Measurements from ENCODE around the gene COL4A1. TPM values are rescaled to one million over a fixed set of nuclear protein-coding genes. Genes with fewer than 3 reads are reported as not detected.
A peak's percentile ranks its signal among the peaks of the same experiment; 100 is the strongest.

COL4A1 gene
- total and polyA plus RNA-seq, 12 donors: 83.3 to 342 (median 147) TPM

DNA sequence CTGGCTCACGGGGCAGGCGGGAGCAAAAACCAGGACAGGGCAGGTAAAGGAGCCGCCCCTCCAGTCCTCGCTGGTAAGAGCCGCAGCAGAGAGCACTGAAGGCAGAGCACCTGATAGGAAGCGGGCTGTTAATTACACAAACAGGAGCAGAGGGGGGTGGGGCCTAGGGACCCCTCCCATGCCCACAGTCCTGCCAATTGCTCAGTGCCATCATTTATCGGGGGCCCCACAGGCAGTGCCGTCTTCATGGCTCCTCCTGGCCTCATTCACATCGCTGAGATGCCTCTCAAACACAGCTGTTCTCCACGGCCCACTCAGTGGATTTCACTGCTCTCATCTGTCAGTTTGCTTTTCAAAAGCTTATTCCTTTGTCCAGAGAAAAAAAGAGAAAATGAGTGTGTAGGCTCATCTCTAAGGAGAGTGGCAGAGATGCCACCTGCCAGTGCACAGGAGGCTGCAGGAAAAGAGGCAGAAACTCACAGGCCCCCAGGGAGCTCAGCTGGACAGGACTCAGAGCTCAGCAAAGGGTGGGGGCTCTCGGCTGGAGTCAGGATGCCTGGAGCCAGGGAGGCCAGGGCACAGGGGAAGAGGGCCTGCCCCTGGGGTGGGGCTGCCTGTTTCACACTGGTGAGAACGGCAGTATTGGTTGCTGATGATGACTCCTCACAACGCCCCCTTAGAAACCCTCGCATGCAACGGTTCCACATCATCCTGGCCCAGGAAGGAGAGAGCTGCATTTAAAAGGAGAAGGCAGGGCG, 174.6 kb downstream of the COL4A1 start:
- Histone ChIP-seq H3K36me3 (no peaks in the 10 kb centered on the region), H3K9me3 (no peaks in the 10 kb centered on the region), H3K4me1 (peaks cover under 1 to 58% (median 18%) of the 10 kb centered on the region in 9 donors), H3K4me3 (no peak overlapping the region), H3K27ac (peak overlapping the region in 3 of 10 donors; percentile 35 to 91 (median 86)), H3K27me3 (no peaks in the 10 kb centered on the region)
- ATAC-seq (no peak), DNase-seq (no peak)
- intact Hi-C loops (cut with DNase I): loop anchor here in 4 of 10 donors (10.0 kb wide), 2 partner anchors 348 to 888 kb away; partner anchors contain the start of gene IRS2 (in 3 of the 4)
- TF ChIP-seq, protein P1, sequence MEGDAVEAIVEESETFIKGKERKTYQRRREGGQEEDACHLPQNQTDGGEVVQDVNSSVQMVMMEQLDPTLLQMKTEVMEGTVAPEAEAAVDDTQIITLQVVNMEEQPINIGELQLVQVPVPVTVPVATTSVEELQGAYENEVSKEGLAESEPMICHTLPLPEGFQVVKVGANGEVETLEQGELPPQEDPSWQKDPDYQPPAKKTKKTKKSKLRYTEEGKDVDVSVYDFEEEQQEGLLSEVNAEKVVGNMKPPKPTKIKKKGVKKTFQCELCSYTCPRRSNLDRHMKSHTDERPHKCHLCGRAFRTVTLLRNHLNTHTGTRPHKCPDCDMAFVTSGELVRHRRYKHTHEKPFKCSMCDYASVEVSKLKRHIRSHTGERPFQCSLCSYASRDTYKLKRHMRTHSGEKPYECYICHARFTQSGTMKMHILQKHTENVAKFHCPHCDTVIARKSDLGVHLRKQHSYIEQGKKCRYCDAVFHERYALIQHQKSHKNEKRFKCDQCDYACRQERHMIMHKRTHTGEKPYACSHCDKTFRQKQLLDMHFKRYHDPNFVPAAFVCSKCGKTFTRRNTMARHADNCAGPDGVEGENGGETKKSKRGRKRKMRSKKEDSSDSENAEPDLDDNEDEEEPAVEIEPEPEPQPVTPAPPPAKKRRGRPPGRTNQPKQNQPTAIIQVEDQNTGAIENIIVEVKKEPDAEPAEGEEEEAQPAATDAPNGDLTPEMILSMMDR (IDR thresholded peaks at IDR 0.05): no peak
- WGBS, 2 donors: 64 to 70% methylated on average over 16 of the region's 16 CpGs

DNA sequence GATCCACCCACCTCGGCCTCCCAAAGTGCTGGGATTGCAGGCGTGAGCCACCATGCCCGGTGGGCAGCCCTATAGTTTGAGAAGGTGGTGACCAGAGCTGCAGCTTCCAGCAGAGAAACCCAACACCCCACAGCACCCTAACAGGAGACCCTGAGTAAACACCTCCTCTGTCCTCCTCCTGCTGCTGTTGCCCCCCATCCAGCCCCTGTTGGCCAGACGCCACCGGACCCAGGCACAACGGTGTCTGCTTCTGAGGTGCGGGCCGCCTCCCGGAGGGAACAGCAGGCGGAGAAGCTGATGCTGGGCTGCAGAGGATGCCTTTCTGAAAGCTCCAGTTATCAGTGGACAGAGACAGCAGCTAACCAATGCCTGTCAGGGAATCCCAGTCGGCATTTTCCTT, 175.5 kb downstream of the COL4A1 start:
- intact Hi-C loops (cut with DNase I): loop anchor here in 4 of 10 donors (10.0 kb wide), 2 partner anchors 347 to 887 kb away; partner anchors contain the start of gene IRS2 (in 3 of the 4)

DNA sequence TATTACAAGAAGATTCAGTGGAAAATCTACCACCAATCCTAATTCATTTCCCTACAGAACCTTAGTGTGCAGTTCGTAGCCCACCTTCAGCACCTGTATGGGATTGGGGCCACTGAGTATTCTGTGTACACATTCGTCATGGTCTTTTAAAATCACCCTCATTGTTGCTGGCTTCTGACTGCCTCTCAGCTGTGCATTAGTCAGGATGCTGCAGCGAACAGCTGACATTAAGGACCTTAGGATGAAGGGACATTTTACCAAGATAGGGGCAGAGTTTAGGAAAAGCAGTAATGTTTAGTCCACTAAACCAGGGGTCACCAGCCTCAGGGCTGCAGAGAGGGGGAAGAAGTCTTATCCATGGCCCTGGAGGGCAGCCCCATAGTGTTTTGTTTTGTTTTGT, 176.5 kb downstream of the COL4A1 start:
- intact Hi-C loops (cut with DNase I): loop anchor here in 4 of 10 donors (10.0 kb wide), 2 partner anchors 346 to 886 kb away; partner anchors contain the start of gene IRS2 (in 3 of the 4)
- H3K4me1 ChIP-seq: peaks cover 8 to 60% (median 29%) of the 10 kb centered on the region in 9 donors
- WGBS, 2 donors: 96 to 98% methylated on average over 3 of the region's 3 CpGs
- DNase-seq (no peak), ATAC-seq (no peak)
- H3K27ac ChIP-seq: no peak overlapping the region
- no peaks in the 10 kb centered on the region for H3K27me3 ChIP-seq
- no peaks in the 10 kb centered on the region for H3K9me3 ChIP-seq
- no peak overlapping the region for H3K4me3 ChIP-seq
- TF ChIP-seq, protein P1 (IDR thresholded peaks at IDR 0.05): no peak
- no peaks in the 10 kb centered on the region for H3K36me3 ChIP-seq

More for the DNA sequence above, 175.5 kb downstream of the COL4A1 start:
- TF ChIP-seq, protein P1 (IDR thresholded peaks at IDR 0.05): no peak
- WGBS, 2 donors: 75 to 84% methylated on average over 11 of the region's 11 CpGs
- no peaks in the 10 kb centered on the region for H3K36me3 ChIP-seq
- H3K27me3 ChIP-seq: no peaks in the 10 kb centered on the region
- H3K4me3 ChIP-seq: no peak overlapping the region
- H3K4me1 ChIP-seq: peaks cover 3 to 58% (median 20%) of the 10 kb centered on the region in 9 donors
- DNase-seq: no peak
- ATAC-seq: no peak
- no peak overlapping the region for H3K27ac ChIP-seq
- no peaks in the 10 kb centered on the region for H3K9me3 ChIP-seq

DNA sequence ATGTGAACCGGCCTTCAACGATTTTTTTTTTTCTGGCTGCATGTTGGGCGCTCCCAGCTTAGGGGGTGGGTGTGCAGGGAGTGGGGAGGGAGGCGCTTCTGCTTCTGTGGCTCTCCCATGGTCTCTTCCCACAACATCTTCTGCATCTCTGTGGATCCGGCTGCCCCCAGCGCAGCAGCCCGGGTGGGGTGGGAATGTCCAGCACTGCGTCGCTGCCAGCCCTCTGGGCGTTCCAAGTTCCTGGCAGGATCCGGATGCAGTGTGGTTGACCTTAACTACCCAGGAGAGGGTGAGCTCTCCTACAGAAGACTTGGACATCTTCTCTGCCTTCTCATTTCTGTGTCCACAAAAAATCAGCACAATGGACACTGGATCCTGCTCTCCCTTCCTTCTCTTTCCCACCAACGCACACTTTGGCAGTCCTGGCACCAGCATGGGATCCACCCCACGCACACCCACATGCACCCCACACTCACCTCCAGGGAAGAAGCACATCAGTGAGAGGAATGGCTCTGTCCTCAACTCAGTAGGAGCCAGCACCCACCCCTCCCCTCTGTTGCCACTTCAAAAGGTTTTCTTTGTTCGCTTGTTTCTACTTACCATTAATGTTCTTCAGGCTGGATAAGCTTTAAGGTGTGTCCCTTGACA, 177.3 kb downstream of the COL4A1 start:
- Histone ChIP-seq H3K4me3 (no peak overlapping the region), H3K4me1 (peaks cover 8 to 55% (median 29%) of the 10 kb centered on the region in 9 donors), H3K36me3 (no peaks in the 10 kb centered on the region), H3K27me3 (no peaks in the 10 kb centered on the region), H3K27ac (peak overlapping the region in 5 of 10 donors; percentile 29 to 83 (median 45)), H3K9me3 (no peaks in the 10 kb centered on the region)
- DNase-seq: no peak
- 82 to 89% methylated on average over 14 of the region's 14 CpGs for WGBS, 2 donors
- intact Hi-C loops (cut with DNase I): loop anchor here in 4 of 10 donors (10.0 kb wide), 3 partner anchors 345 to 995 kb away; partner anchors contain the start of gene IRS2 (in 3 of the 4)
- peak in 1 of 8 donors; percentile 45 for ATAC-seq
- TF ChIP-seq, protein P1 (IDR thresholded peaks at IDR 0.05): no peak
